Chondrocyte (in vitro differentiated cells): ENCODE measurements around the gene GOLT1B. TPM values are rescaled to one million over a fixed set of nuclear protein-coding genes. Genes with fewer than 3 reads are reported as not detected.

Experiments
- DNase-seq: peaks from one replicate; pipeline ENCODE4 v3.0.0; 2021; ENCODE audit warnings: mixed read lengths, low spot score
- H3K27ac Mint-ChIP-seq: one replicate; pipeline ENCODE4 v1.8.0; 2021; ENCODE audit warnings: mild to moderate bottlenecking, moderate library complexity, mixed read lengths; ENCODE audit not compliant: unreplicated experiment
- H3K27me3 Mint-ChIP-seq: 2 replicates; pipeline ENCODE4 v1.8.0; 2021; ENCODE audit warnings: low read depth, mixed read lengths
- H3K36me3 Mint-ChIP-seq: 2 replicates; pipeline ENCODE4 v1.8.0; 2021; ENCODE audit warnings: low read depth, mixed read lengths
- H3K4me1 Mint-ChIP-seq: 2 replicates; pipeline ENCODE4 v1.8.0; 2021; ENCODE audit warnings: low read depth, mild to moderate bottlenecking, mixed read lengths
- H3K4me3 Mint-ChIP-seq: one replicate; pipeline ENCODE4 v1.8.0; 2021; ENCODE audit warnings: mild to moderate bottlenecking, moderate library complexity, mixed read lengths; ENCODE audit not compliant: unreplicated experiment
- H3K9me3 Mint-ChIP-seq: 2 replicates; pipeline ENCODE4 v1.8.0; 2021; ENCODE audit warnings: low read depth, mixed read lengths
- CTCF ChIP-seq: fragments of 200-600 bp; sonication (generic); IDR thresholded peaks from 2 replicates; pipeline ENCODE4 v1.5.0; 2021; ENCODE audit warnings: antibody characterized with exemption, mild to moderate bottlenecking, moderate library complexity
- total RNA-seq: library from RNA; stranded (reverse); gene quantifications from 3 replicates; pipeline ENCODE4 v1.2.1, GENCODE V29; 2021

GOLT1B gene
- total RNA-seq, 1 donor from 2014 or later, result 84.8 TPM

GRCh38 chr12:21559855-21560569 is 58.4 kb downstream of the GOLT1B start:
- no peak for TF ChIP-seq CTCF
- Mint-ChIP-seq H3K4me3 (no peak overlapping the region), H3K27ac (peak overlapping the region; percentile 77), H3K36me3 (no peaks in the 10 kb centered on the region), H3K4me1 (peaks cover 13% of the 10 kb centered on the region), H3K9me3 (no peaks in the 10 kb centered on the region), H3K27me3 (no peaks in the 10 kb centered on the region)
- no peak for DNase-seq

DNA sequence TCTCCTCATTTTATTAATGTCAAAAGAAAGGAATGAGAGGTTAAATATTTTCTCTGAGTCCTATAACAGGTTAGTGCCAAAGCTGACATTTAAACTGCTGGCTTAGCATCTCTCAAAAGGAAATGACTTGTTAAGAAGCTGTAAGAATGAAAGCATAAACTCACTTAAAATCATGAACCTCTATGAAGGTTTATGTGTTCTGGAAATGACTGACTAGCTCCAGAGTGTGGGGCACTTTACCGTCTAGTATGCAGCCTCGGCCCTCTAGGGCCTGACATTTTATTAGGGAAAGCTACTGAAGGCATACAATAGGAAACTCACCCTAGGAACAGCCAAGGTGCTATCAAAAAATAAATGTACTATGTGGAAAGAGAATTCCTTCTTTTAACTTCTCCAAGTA is 59.6 kb downstream of the GOLT1B start:
- Mint-ChIP-seq H3K27me3 (no peaks in the 10 kb centered on the region), H3K9me3 (no peaks in the 10 kb centered on the region), H3K4me1 (peaks cover 13% of the 10 kb centered on the region), H3K4me3 (no peak overlapping the region), H3K27ac (no peak overlapping the region), H3K36me3 (no peaks in the 10 kb centered on the region)
- DNase-seq, result no peak
- TF ChIP-seq CTCF, result no peak

DNA sequence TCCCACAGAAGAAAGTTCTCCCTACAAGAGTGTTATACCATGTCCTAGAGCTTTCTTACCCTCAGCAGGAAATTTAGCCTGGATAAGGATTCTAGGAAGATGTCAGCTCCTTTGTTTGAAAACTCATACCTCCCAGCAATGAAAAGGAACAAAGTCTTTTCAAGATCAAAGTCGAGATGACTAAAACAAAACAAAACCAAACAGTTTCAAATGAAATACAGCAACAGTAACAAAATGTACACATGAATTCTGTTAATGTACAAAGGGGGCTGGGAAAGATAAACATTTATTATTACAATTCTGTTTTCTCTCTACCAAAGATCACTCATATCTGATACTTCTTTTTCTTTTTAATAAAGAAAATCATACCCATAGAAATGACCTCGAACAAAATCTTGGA is 61.3 kb downstream of the GOLT1B start:
- Mint-ChIP-seq H3K27ac (no peak overlapping the region), H3K4me1 (peaks cover 13% of the 10 kb centered on the region), H3K36me3 (no peaks in the 10 kb centered on the region), H3K4me3 (no peak overlapping the region), H3K9me3 (no peaks in the 10 kb centered on the region), H3K27me3 (no peaks in the 10 kb centered on the region)
- DNase-seq, result no peak
- no peak for TF ChIP-seq CTCF

DNA sequence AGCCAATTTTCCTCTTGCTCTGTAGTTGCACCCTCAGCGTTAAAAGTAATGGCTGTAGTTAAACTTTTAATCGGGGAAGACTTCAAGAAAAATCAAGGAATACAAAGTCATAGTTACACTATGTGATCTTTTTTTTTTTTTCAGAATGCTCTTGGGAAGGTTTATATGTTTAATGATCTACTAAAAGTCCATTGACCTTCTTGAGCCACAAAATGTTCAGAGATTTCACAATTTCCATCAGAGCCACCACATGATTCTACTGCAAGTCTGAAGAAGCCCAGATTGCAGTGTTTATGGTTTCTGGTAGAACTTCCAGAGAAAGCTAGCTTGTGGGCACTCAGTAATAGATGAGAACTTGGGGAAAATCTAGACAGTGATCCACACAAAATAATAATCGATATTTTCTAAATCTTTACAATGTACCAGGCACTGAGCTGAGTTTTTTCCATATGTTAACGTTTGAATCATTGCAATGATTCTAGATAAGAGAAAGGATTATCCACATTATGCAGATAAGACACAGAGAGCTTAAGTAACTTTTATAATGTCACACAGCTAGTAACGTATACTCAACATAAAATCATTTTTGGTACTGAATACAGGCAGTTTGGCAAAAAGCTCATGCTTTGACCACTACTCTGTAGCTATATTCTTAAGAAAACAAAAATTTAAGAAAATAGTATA is 64.8 kb downstream of the GOLT1B start:
- no peak overlapping the region for H3K27ac Mint-ChIP-seq
- TF ChIP-seq CTCF, result no peak
- H3K27me3 Mint-ChIP-seq, result no peaks in the 10 kb centered on the region
- H3K4me1 Mint-ChIP-seq, result no peaks in the 10 kb centered on the region
- no peak for DNase-seq
- H3K9me3 Mint-ChIP-seq, result no peaks in the 10 kb centered on the region
- no peak overlapping the region for H3K4me3 Mint-ChIP-seq
- no peaks in the 10 kb centered on the region for H3K36me3 Mint-ChIP-seq

- no peak for TF ChIP-seq CTCF
- no peaks in the 10 kb centered on the region for H3K27me3 Mint-ChIP-seq
- no peak overlapping the region for H3K27ac Mint-ChIP-seq
- H3K4me1 Mint-ChIP-seq, result no peaks in the 10 kb centered on the region
- H3K9me3 Mint-ChIP-seq, result no peaks in the 10 kb centered on the region
- no peak overlapping the region for H3K4me3 Mint-ChIP-seq
- no peaks in the 10 kb centered on the region for H3K36me3 Mint-ChIP-seq
- no peak for DNase-seq
Observed at GRCh38 chr12:21566907-21567394, 65.4 kb downstream of the GOLT1B start.

Other genes starting within 250 kb of the GOLT1B start
- 0.20 to 1.1 TPM (median 0.64 TPM) in 3 replicates for gene SLCO1A2, start 166.9 kb upstream of the GOLT1B start, total RNA-seq
- gene IAPP, start 128.9 kb upstream of the GOLT1B start, total RNA-seq, result not detected in 3 replicates
- 15.4 to 19.8 TPM (median 17.1 TPM) in 3 replicates for gene PYROXD1, start 64.1 kb upstream of the GOLT1B start, total RNA-seq
- 49.8 to 72.1 TPM (median 50.2 TPM) in 3 replicates for gene RECQL, start 154 bp upstream of the GOLT1B start, total RNA-seq
- 2.1 to 4.4 TPM (median 2.6 TPM) in 3 replicates for gene SPX, start 24.5 kb downstream of the GOLT1B start, total RNA-seq
- gene GYS2, start 103.1 kb downstream of the GOLT1B start, total RNA-seq, result not detected in 3 replicates
- gene LDHB, start 156.1 kb downstream of the GOLT1B start, total RNA-seq, result 480 to 532 TPM (median 532 TPM) in 3 replicates